ENCODE data around the gene NRL. TPM values are rescaled to one million over a fixed set of nuclear protein-coding genes. Genes with fewer than 3 reads are reported as not detected.

The NRL gene
- total RNA-seq, 4 donors from 2014 or later: 2.1 to 11.7 (median 8.4) TPM

GRCh38 chr14:24103451-24103850, 11.3 kb downstream of the NRL start:
- DNase-seq: no peak
- Histone ChIP-seq H3K4me3 (replicated peaks in 1 of 3) (no peak overlapping the region), H3K9me3 (no peaks in the 10 kb centered on the region), H3K27me3 (no peaks in the 10 kb centered on the region), H3K27ac (no peak overlapping the region), H3K36me3 (peaks cover 0 to 12% of the 10 kb centered on the region in 2 donors), H3K4me1 (peaks cover 15 to 25% of the 10 kb centered on the region in 2 donors)
- TF ChIP-seq, protein P1, sequence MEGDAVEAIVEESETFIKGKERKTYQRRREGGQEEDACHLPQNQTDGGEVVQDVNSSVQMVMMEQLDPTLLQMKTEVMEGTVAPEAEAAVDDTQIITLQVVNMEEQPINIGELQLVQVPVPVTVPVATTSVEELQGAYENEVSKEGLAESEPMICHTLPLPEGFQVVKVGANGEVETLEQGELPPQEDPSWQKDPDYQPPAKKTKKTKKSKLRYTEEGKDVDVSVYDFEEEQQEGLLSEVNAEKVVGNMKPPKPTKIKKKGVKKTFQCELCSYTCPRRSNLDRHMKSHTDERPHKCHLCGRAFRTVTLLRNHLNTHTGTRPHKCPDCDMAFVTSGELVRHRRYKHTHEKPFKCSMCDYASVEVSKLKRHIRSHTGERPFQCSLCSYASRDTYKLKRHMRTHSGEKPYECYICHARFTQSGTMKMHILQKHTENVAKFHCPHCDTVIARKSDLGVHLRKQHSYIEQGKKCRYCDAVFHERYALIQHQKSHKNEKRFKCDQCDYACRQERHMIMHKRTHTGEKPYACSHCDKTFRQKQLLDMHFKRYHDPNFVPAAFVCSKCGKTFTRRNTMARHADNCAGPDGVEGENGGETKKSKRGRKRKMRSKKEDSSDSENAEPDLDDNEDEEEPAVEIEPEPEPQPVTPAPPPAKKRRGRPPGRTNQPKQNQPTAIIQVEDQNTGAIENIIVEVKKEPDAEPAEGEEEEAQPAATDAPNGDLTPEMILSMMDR (IDR thresholded peaks at IDR 0.05): no peak
- no peak for TF ChIP-seq POLR2A (IDR thresholded peaks at IDR 0.05)
- intact Hi-C loops (cut with DNase I): no loop called here
- 90 to 93% methylated on average over 6 to 12 of the region's 13 CpGs for WGBS, 2 donors

- 84 to 92% methylated on average over 7 of the region's 7 CpGs for WGBS, 2 donors
- no peak overlapping the region for H3K4me3 ChIP-seq (replicated peaks in 1 of 3)
- H3K27me3 ChIP-seq: no peaks in the 10 kb centered on the region
- H3K4me1 ChIP-seq: peaks cover 15 to 21% of the 10 kb centered on the region in 2 donors
- peaks cover 0 to 18% of the 10 kb centered on the region in 2 donors for H3K36me3 ChIP-seq
- no peak for TF ChIP-seq POLR2A (IDR thresholded peaks at IDR 0.05)
- TF ChIP-seq, protein P1 (IDR thresholded peaks at IDR 0.05): no peak
- no peak for DNase-seq
- H3K27ac ChIP-seq: no peak overlapping the region
- H3K9me3 ChIP-seq: no peaks in the 10 kb centered on the region
- intact Hi-C loops (cut with DNase I): no loop called here
These were observed 12.2 kb downstream of the NRL start for GRCh38 chr14:24102357-24103048.

GRCh38 chr14:24100982-24101494, 13.7 kb downstream of the NRL start:
- Histone ChIP-seq H3K4me3 (replicated peaks in 1 of 3) (no peak overlapping the region), H3K27ac (no peak overlapping the region), H3K36me3 (peaks cover 0 to 18% of the 10 kb centered on the region in 2 donors), H3K9me3 (no peaks in the 10 kb centered on the region), H3K4me1 (peaks cover 5 to 7% of the 10 kb centered on the region in 2 donors), H3K27me3 (no peaks in the 10 kb centered on the region)
- TF ChIP-seq, protein P1 (IDR thresholded peaks at IDR 0.05): no peak
- no peak for TF ChIP-seq POLR2A (IDR thresholded peaks at IDR 0.05)
- WGBS, 2 donors: 93 to 100% methylated on average over 3 of the region's 3 CpGs
- intact Hi-C loops (cut with DNase I): no loop called here
- DNase-seq: no peak

- H3K9me3 ChIP-seq: no peaks in the 10 kb centered on the region
- peaks cover 0 to 18% of the 10 kb centered on the region in 2 donors for H3K36me3 ChIP-seq
- H3K27me3 ChIP-seq: no peaks in the 10 kb centered on the region
- 87 to 93% methylated on average over 4 of the region's 4 CpGs for WGBS, 2 donors
- H3K27ac ChIP-seq: no peak overlapping the region
- intact Hi-C loops (cut with DNase I): no loop called here
- peaks cover 5 to 6% of the 10 kb centered on the region in 2 donors for H3K4me1 ChIP-seq
- TF ChIP-seq, protein P1 (IDR thresholded peaks at IDR 0.05): no peak
- TF ChIP-seq POLR2A (IDR thresholded peaks at IDR 0.05): no peak
- no peak overlapping the region for H3K4me3 ChIP-seq (replicated peaks in 1 of 3)
- no peak for DNase-seq
These were observed 14.4 kb downstream of the NRL start for GRCh38 chr14:24100197-24100981.
